ENCODE results near the gene MRM2.

MRM2 gene

GRCh38 chr7:2264158-2264557, 22.2 kb upstream of the MRM2 start:
- DNase-seq (ENCODE audit: low spot score): no peak

- no peak for DNase-seq (ENCODE audit: low spot score)
These were observed 21.2 kb upstream of the MRM2 start for GRCh38 chr7:2263176-2263575.

DNA sequence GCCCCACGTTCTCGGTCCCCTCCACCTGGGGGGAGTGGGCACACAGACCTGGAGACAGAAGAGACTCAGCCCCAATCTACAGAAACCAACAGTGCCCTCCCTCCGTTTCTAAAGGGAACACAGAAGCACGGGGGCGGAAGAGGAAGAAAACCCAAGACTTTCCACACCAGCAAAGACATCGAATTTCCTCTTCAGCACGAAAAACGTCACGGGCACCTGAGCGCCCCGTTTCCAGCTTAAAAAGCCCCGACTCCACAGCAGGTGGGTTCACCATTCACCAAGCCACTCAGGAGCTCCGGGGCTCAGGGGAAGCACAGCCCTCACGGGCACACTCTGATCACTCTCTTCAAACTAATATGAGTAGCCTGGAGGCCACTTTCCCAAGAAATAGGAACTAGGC, 19.6 kb upstream of the MRM2 start:
- no peak for DNase-seq (ENCODE audit: low spot score)

DNA sequence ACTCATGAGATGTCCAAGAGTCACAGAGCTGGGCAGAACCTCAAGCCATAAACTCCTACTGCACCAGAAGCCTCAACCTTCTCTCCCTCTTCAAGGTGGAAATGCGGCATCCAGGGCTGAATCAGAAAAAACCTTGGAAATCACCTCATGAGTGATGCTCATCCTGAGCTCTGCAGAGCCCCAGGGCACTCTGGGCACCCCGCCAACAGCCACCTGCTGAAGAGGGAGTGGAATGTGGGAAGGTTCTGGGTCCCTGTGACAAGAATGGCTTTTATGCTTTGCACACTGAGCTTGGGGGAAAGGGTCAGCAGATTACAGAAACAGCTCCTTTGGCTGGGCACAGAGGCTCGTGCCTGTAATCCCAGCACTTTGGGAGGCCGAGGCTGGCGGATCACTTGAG, 18.8 kb upstream of the MRM2 start:
- DNase-seq (ENCODE audit: low spot score): no peak

DNA sequence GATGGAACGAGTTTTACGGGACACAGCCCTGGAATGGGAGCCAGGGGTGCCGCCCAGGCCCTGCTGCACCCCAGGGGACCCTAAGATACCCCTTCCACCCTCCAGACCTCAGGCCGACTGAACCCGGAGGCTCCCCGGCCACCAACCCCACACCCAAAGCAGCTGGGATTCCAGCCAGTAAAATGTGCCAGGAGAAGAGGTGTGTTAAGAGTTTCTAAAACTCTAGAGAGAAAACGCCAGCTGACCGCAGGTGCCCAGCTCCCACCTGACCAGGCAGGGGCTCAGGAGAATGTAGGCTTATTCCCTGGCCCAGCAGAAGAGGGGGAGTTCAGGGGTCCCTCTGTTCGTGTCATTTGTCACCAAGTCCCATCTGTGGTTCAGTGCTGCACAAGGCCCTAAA, 17.5 kb upstream of the MRM2 start:
- no peak for DNase-seq (ENCODE audit: low spot score)

- no peak for DNase-seq (ENCODE audit: low spot score)
These were observed 16.8 kb upstream of the MRM2 start for GRCh38 chr7:2258661-2259365.

DNA sequence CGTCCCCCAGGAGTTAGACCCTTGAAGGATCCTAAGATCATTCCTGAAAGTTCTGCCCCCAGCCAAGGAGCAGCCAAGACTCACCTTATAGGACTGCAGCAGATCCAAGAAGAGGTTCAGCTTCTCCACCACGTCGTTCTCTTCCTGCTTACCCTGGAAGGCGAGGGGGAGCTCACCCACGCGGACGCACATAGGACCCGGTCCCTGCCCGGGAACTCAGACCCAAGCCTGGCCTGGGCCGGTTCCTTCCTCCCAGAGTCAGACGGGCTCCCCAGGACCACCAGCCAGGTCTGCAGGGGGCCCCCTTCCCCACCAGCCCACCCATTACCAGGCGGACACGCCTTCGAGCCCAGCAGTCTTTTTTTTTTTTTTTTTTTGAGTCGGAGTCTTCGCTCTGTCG, 15.6 kb upstream of the MRM2 start:
- no peak for DNase-seq (ENCODE audit: low spot score)

DNA sequence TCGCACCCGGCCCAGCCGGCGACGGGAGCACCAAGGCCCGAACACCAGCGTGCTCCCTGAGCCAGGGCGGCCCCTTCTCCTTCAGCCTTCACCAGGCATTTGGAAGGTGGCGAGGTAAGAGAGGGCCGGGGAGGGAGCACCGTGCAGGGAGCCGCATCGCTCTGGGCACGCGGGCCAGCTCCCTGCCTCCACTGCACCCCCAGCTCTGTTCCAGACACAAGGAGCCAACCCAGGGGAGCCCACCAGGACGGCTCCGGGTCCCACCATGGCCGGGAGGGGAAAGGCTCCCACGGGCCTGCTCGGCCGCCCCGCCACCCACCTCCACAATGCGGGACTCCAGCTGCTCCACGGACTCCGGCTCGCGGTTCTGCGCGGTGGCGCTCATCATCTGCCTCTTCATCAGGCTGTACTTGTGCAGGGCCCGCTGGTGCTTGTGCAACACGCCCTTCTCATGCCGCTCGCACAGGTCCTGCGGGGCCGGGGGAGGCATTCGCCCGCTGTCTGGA, 15.1 kb upstream of the MRM2 start:
- DNase-seq (ENCODE audit: low spot score): no peak

GRCh38 chr7:2256306-2257045, 14.5 kb upstream of the MRM2 start:
- no peak for DNase-seq (ENCODE audit: low spot score)

DNA sequence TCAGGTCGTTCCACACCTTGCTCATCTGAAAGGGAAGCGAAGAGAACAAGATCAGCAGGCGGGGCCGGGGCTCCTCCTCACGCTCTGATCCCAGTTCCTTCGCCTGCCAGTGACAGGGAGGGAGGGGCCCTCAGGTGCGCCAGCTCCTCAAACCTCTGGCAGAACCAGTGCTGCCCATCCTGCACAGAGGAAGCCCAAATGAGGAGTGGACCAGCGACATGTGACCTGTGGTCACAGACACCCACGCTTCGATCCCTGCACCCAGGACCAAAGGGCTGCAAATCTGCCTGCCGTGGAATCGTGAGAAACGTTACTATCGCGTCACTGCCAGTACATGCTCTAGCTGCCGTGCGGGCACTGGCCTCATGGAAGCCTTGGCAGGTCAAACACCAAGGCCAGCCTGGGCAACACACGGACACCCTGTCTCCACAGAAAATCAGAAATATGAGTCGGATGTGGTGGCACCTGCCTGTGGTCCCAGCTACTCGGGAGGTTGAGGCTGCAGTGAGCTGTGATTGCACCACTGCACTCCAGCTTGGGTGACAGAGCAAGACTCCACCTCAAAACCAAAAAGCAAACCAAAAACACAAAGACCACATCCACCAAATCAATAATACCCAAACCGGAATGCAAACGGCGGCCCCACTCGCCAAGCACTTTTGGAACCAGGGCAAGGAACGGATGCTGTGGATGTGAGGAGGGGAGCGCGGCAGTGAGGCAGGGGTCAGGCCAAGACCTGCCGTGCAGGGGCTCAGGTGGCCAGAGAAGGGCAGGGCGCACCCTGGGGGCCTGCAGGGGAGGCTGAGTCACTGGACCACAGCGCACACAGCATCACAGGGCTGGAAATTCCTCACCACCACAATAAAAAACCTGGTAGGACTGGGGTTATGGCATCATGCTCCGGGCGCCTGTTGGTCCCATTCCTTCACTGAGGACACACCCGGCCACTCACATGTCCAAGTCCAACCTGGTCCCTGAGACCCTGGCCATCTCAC, 13.4 kb upstream of the MRM2 start:
- peak; percentile 30 for DNase-seq (ENCODE audit: low spot score)

DNA sequence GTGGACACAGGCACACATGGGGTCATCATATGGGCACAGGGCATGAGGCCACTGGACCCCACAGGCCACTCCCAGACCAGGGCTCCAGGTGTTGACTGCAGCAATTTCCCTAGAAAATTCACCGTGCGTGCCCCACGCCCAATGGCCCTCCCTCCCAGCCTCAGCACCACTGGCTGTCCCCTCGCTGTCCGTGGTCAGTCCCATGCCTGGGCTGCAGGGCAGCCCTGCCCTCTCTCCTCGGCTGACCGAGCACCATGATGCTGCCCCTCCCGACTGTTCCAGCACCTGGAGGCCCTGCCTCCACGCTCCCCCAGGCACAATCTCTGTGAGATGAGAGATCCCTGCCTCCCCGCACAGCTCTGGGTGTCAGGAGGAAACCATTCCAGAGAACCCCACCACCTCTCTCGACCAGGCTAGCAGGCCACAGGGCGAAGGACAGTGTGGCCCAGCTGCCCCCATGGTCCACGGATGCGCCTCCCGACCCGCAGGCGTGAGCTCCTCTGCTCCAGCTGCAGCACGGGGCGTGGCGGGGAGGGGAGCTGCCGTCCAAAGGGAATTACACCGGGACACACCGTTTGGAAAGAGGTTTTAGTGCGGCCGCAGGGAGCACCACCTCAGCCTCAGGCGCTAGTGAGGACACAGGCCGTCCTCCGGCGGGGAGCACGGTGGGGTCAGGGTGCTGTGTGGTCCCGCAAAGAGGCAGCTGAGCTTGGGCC, 12.6 kb upstream of the MRM2 start:
- DNase-seq (ENCODE audit: low spot score): no peak

DNA sequence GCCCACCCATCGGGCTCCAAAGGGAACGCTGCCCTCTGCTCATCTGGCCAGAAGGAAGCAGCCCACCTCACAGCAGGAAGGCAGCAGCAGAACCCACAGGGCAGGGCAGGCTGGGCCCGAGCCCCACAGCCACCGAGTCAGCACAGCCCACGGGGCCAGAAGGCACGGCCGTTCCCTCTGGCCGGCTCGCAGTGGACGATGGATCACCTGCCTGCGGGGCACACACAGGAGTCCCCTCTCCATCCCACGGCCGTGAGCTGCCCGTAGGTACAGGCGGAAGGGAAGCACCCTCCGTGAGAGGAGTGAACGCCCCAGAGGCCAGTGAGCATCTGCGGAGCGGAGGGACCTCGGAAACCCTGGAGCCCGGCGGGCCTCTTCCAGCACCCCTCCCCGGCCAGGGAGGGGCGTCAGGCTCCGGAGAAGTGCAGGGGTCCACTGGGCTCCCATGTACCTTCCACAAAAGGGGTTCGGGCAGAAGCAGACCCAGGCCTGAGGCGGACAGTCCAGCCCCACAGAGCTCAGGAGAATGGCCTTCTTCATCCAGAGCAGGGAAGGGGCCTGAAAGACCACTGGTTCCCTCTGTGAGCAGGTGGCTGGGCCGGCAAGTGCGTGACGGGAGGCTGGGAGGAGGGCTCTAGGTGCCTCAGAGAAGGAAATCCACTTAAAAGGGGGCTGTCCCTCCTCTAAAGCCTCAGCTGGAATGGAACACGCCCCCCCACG, 11.7 kb upstream of the MRM2 start:
- no peak for DNase-seq (ENCODE audit: low spot score)

- no peak for DNase-seq (ENCODE audit: low spot score)
These were observed 11.0 kb upstream of the MRM2 start for GRCh38 chr7:2253021-2253420.

DNA sequence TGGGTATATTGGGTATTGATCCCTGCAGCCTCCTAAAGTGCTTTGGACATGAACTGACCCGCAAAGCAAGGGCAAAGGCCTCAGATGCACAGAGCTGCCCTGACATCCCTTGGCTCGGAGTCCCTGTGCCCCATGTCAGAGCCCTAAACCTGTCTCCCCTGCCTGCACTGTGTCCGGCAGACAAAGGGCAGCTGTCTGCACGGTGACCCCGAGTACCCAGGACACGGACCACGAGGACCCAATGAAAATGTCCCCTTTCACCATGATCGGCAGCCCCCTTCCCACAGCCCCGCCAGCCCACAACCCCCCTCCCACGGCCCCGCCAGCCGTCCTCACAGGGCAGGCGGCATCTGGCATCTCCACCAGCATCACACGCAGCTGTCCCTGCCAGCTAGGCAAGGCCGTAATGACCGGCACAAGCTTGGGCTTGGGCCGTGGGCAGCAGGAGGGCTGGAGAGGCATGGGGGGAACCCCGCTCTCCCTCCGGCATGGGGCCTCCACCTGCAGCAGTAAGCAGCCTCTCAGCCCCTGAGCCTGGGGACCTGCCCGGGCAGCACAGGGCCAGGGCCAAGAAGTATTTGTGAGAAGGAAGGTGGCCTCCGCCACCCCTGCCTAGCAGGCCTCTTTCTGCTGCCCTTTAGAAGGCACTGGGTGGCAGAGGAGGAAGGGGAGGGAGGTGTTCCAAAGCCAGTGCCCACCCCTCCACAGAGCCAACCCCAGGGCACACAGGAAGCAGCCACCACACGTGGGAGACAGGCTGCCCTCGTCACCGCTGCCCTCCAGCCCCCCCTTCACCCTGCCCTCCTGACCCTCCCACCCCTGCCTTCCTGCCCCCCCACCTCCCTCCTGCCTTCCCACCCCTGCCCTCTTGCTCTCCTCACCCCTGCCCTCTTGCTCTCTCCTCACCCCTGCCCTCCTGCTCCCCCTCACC, 10.1 kb upstream of the MRM2 start:
- no peak for DNase-seq (ENCODE audit: low spot score)

DNA sequence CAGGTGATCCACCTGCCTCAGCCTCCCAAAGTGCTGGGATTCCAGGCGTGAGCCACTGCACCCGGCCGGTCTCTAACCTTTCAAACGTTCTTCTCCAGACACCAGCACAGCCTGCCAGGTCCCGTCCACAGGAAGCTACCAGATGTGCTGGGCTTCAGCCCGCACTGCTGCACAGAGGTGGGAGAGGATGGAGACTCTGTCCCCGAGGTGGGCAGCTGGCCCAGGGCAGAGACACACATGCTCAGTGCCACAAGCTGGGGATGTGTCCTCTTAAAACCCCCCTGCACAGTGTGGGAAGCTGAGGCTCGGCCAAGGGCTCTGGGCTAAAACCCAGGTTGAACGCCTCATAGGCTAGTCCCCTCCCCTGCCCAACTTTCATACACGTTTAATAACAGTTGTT, 9.4 kb upstream of the MRM2 start:
- no peak for DNase-seq (ENCODE audit: low spot score)

DNA sequence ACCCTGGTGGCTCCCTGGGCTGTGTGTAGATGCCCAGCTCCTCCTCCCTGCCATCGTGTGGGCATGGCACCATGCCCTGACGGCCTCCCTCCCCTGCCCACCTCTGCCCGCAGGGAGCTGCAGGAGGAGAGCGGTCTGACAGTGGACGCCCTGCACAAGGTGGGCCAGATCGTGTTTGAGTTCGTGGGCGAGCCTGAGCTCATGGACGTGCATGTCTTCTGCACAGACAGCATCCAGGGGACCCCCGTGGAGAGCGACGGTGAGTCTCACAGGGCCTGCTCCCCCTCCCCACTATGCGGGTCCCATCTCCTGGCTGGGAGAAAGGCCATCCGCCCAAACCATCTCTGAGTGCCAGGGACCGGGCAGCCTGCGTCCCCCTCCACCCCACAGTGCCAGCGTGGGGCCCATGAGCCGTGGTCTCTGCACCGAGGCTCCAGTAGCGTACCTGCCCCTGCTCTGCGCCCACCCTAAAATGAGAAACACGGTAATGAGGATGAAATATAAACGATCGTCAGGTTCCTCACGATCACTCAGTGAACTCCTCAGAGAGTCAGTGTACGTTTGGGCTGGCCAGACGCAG, 7.8 kb upstream of the MRM2 start:
- no peak for DNase-seq (ENCODE audit: low spot score)

- peak; percentile 61 for DNase-seq (ENCODE audit: low spot score)
These were observed 7.1 kb upstream of the MRM2 start for GRCh38 chr7:2248984-2249694.

- DNase-seq (ENCODE audit: low spot score): no peak
These were observed 5.4 kb upstream of the MRM2 start for GRCh38 chr7:2247141-2247995.
